ENCODE data around the gene C1orf35. TPM values are rescaled to one million over a fixed set of nuclear protein-coding genes. Genes with fewer than 3 reads are reported as not detected.

The C1orf35 gene
- total and polyA plus RNA-seq, 2 of the 8 experiments (the other 6 are each of a cell fraction or from before 2014, with no cell fraction given), result 18.6 to 19.9 TPM

DNA sequence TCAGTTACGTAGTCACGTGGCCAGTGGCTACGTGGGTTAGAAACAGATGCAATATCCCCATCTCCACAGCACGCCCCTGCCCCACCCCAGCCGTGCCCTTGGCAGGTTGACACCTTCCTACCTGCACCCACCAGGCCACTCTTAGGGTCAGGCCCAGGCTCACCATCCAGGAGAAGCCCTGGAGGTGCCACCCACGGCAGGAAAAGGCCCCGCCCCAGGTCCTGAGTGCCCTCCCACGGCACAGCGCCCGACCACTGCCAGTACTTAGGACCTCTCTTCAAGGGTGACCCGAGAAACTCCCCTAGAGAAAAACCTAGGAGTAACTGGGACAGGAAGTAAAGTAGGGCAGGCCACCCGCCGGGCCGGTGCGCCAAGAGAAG lies 1.5 kb downstream of the C1orf35 start (continued):
- TF ChIP-seq, protein P1, sequence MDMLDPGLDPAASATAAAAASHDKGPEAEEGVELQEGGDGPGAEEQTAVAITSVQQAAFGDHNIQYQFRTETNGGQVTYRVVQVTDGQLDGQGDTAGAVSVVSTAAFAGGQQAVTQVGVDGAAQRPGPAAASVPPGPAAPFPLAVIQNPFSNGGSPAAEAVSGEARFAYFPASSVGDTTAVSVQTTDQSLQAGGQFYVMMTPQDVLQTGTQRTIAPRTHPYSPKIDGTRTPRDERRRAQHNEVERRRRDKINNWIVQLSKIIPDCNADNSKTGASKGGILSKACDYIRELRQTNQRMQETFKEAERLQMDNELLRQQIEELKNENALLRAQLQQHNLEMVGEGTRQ (IDR thresholded peaks at IDR 0.05; ENCODE audit: low read length), result no peak
- TF ChIP-seq, protein P2, sequence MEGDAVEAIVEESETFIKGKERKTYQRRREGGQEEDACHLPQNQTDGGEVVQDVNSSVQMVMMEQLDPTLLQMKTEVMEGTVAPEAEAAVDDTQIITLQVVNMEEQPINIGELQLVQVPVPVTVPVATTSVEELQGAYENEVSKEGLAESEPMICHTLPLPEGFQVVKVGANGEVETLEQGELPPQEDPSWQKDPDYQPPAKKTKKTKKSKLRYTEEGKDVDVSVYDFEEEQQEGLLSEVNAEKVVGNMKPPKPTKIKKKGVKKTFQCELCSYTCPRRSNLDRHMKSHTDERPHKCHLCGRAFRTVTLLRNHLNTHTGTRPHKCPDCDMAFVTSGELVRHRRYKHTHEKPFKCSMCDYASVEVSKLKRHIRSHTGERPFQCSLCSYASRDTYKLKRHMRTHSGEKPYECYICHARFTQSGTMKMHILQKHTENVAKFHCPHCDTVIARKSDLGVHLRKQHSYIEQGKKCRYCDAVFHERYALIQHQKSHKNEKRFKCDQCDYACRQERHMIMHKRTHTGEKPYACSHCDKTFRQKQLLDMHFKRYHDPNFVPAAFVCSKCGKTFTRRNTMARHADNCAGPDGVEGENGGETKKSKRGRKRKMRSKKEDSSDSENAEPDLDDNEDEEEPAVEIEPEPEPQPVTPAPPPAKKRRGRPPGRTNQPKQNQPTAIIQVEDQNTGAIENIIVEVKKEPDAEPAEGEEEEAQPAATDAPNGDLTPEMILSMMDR (IDR thresholded peaks at IDR 0.05; ENCODE audit: control extremely low read depth in 1 of 3, insufficient read depth in 1 of 3, low read depth in 1 of 3, low read length in 3 of 3), result no peak
- no peak for TF ChIP-seq FOSL1 (IDR thresholded peaks at IDR 0.05; ENCODE audit: insufficient read depth, low read depth, low read length)
- no peak for TF ChIP-seq JUND (IDR thresholded peaks at IDR 0.05; ENCODE audit: low read length)
- TF ChIP-seq, protein P3, sequence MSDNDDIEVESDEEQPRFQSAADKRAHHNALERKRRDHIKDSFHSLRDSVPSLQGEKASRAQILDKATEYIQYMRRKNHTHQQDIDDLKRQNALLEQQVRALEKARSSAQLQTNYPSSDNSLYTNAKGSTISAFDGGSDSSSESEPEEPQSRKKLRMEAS (IDR thresholded peaks at IDR 0.05), result no peak
- TF ChIP-seq SP2 (IDR thresholded peaks at IDR 0.05; ENCODE audit: low read length), result no peak
- TF ChIP-seq SIRT6 (IDR thresholded peaks at IDR 0.05; ENCODE audit: low read length), result no peak
